HFF-Myc (cell line): ENCODE results near the gene TIPARP.

Source experiments
- DNase-seq: peaks from one replicate; pipeline ENCODE4 v3.0.0-alpha.2; 2011; ENCODE audit warnings: low read depth; ENCODE audit errors: extremely low read depth
- H3K4me3 ChIP-seq: replicated peaks from 2 replicates; pipeline ENCODE4 v1.5.1; 2011; ENCODE audit warnings: low read depth, mild to moderate bottlenecking, control low read depth, low read length
- CTCF ChIP-seq: IDR thresholded peaks from 2 replicates; pipeline ENCODE4 v1.5.1; 2012; ENCODE audit warnings: mild to moderate bottlenecking, low read depth, low read length, control low read depth; ENCODE audit errors: missing control alignments

TIPARP gene

GRCh38 chr3:156693166-156693565 lies 18.8 kb downstream of the TIPARP start:
- no peak for TF ChIP-seq CTCF
- H3K4me3 ChIP-seq: no peak overlapping the region
- DNase-seq: no peak

- no peak for DNase-seq
Observed at GRCh38 chr3:156694536-156694935, 20.1 kb downstream of the TIPARP start.

GRCh38 chr3:156702367-156702766 lies 28.0 kb downstream of the TIPARP start:
- DNase-seq: no peak
- no peak for TF ChIP-seq CTCF
- no peak overlapping the region for H3K4me3 ChIP-seq

More at GRCh38 chr3:156694536-156694935, 20.1 kb downstream of the TIPARP start:
- TF ChIP-seq CTCF: no peak
- H3K4me3 ChIP-seq: no peak overlapping the region

GRCh38 chr3:156704370-156705036 lies 30.1 kb downstream of the TIPARP start:
- no peak for DNase-seq
- TF ChIP-seq CTCF: no peak
- H3K4me3 ChIP-seq: no peak overlapping the region

GRCh38 chr3:156705761-156706616 lies 31.6 kb downstream of the TIPARP start:
- no peak for TF ChIP-seq CTCF
- no peak overlapping the region for H3K4me3 ChIP-seq
- no peak for DNase-seq

- no peak for TF ChIP-seq CTCF
Observed at GRCh38 chr3:156707588-156707987, 33.2 kb downstream of the TIPARP start.

GRCh38 chr3:156710429-156710828 lies 36.0 kb downstream of the TIPARP start:
- DNase-seq: no peak
- TF ChIP-seq CTCF: no peak
- no peak overlapping the region for H3K4me3 ChIP-seq

More at GRCh38 chr3:156707588-156707987, 33.2 kb downstream of the TIPARP start:
- DNase-seq: no peak
- no peak overlapping the region for H3K4me3 ChIP-seq
